Endothelial cell of umbilical vein (primary cell): ENCODE data around the gene DPP6. TPM values are rescaled to one million over a fixed set of nuclear protein-coding genes. Genes with fewer than 3 reads are reported as not detected.

Experiments
- BruUV-seq: library from RNA; stranded (reverse); fragments of 400-500 nt; replicated peaks from 2 replicates; lab custom pipeline; 2021; lab: Mats Ljungman, UMichigan
- CTCF ChIA-PET: fragments of 300-600, 350-600 bp; sonication (Branson Sonifier 250); formaldehyde crosslinking; loops from one replicate; lab custom pipeline; 2021; ENCODE audit warnings: antibody characterized with exemption, inconsistent platforms; lab: Charles Lee
- POLR2A ChIA-PET: fragments of 300-600, 350-600 bp; sonication (Branson Sonifier 250); formaldehyde crosslinking; loops from one replicate; lab custom pipeline; 2021; ENCODE audit warnings: antibody characterized with exemption, inconsistent platforms; lab: Charles Lee
- DNase-seq: peaks from one replicate; pipeline ENCODE4 v3.0.0-alpha.2; 2011; ENCODE audit warnings: low read depth, low spot score
- FAIRE-seq: peaks from 2 replicates; lab custom pipeline; 2011; peaks lifted over from hg19 to GRCh38; lab: Jason Lieb, UNC
- H2AFZ ChIP-seq: 2 replicates; pipeline ENCODE4 v1.6.0; 2012; ENCODE audit warnings: low read depth, low read length, control low read depth, inconsistent platforms
- H3K27ac ChIP-seq: 2 replicates; pipeline ENCODE4 v1.5.1; 2011; ENCODE audit warnings: low read depth, mild to moderate bottlenecking, control low read depth, low read length, moderate library complexity; ENCODE audit not compliant: insufficient read depth
- H3K27me3 ChIP-seq, 2 experiments: 2 replicates each; pipeline versions ENCODE4 v1.6.0 to v1.6.1; 2011; ENCODE audit warnings: low read length in 2 of 2, mixed read lengths in 1 of 2; ENCODE audit not compliant: control insufficient read depth in 2 of 2, insufficient read depth in 2 of 2
- H3K36me3 ChIP-seq, 2 experiments: 2 replicates in 1 of 2; 3 replicates in 1 of 2; pipeline ENCODE4 v1.5.1; 2011; ENCODE audit warnings: low read length in 2 of 2, mild to moderate bottlenecking in 1 of 2, moderate library complexity in 1 of 2; ENCODE audit not compliant: control insufficient read depth in 2 of 2, insufficient read depth in 2 of 2; ENCODE audit errors: extremely low read depth in 1 of 2
- H3K4me1 ChIP-seq: 3 replicates; pipeline ENCODE4 v1.5.1; 2011; ENCODE audit warnings: mild to moderate bottlenecking, low read length; ENCODE audit not compliant: control insufficient read depth, insufficient read depth; ENCODE audit errors: extremely low read depth
- H3K4me2 ChIP-seq: 2 replicates; pipeline ENCODE4 v1.6.1; 2011; ENCODE audit warnings: low read length, control low read depth, mixed read lengths; ENCODE audit not compliant: insufficient read depth
- H3K4me3 ChIP-seq, 3 experiments: fragments of 200-600 bp in 1 of 3; sonication (generic), shearing (Covaris generic) in 1 of 3; replicated peaks in 1 of 3; 2 replicates each; pipeline ENCODE4 v1.5.1; 2011 to 2016; ENCODE audit warnings: control low read depth in 3 of 3, low read length in 3 of 3, mild to moderate bottlenecking in 2 of 3, inconsistent platforms in 1 of 3, low read depth in 1 of 3, moderate library complexity in 1 of 3; ENCODE audit not compliant: insufficient read depth in 1 of 3
- H3K79me2 ChIP-seq: 2 replicates; pipeline ENCODE4 v1.6.0; 2012; ENCODE audit warnings: low read length, inconsistent platforms; ENCODE audit not compliant: control insufficient read depth, insufficient read depth
- H3K9ac ChIP-seq: replicated peaks from 2 replicates; pipeline ENCODE3; 2011; ENCODE audit warnings: low read length, control low read depth; ENCODE audit not compliant: insufficient read depth; ENCODE audit errors: extremely low read depth
- H3K9me1 ChIP-seq: replicated peaks from 3 replicates; pipeline ENCODE4 v1.6.0; 2011; ENCODE audit warnings: mild to moderate bottlenecking, low read length; ENCODE audit not compliant: control insufficient read depth, insufficient read depth; ENCODE audit errors: extremely low read depth
- H3K9me3 ChIP-seq: replicated peaks from 2 replicates; pipeline ENCODE4 v1.5.1; 2012; ENCODE audit warnings: low read length, inconsistent platforms; ENCODE audit not compliant: control insufficient read depth, insufficient read depth
- H4K20me1 ChIP-seq: replicated peaks from 2 replicates; pipeline ENCODE3; 2011; ENCODE audit warnings: mild to moderate bottlenecking, low read length; ENCODE audit not compliant: control insufficient read depth, insufficient read depth; ENCODE audit errors: extremely low read depth
- EZH2 ChIP-seq: IDR thresholded peaks from 2 replicates; pipeline ENCODE4 v1.6.1; 2012; ENCODE audit warnings: borderline replicate concordance, low read depth, mild to moderate bottlenecking, moderate library complexity, low read length, inconsistent platforms; ENCODE audit not compliant: severe bottlenecking
- FOS ChIP-seq: IDR thresholded peaks from 2 replicates; pipeline ENCODE4 v1.6.1; 2011; ENCODE audit warnings: mild to moderate bottlenecking, low read length, moderate library complexity, borderline replicate concordance; ENCODE audit not compliant: insufficient read depth
- GATA2 ChIP-seq: IDR thresholded peaks from 2 replicates; pipeline ENCODE4 v1.7.0; 2011; ENCODE audit warnings: low read depth, mild to moderate bottlenecking, moderate library complexity, mixed read lengths, low read length; ENCODE audit not compliant: insufficient read length, insufficient read depth
- JUN ChIP-seq: IDR thresholded peaks from 2 replicates; pipeline ENCODE4 v1.6.1; 2011; ENCODE audit warnings: borderline replicate concordance, low read depth; ENCODE audit not compliant: insufficient read length, insufficient read depth
- MAX ChIP-seq: IDR thresholded peaks from 2 replicates; pipeline ENCODE4 v1.6.1; 2011; ENCODE audit not compliant: insufficient read depth, insufficient read length
- MYC ChIP-seq: IDR thresholded peaks from one replicate; pipeline ENCODE4 v1.6.1; 2011; ENCODE audit warnings: mild to moderate bottlenecking, low read depth, low read length
- POLR2A ChIP-seq: IDR thresholded peaks from 2 replicates; pipeline ENCODE4 v1.6.1; 2012; ENCODE audit warnings: low read depth, mild to moderate bottlenecking, control low read depth, low read length
- POLR2AphosphoS5 ChIP-seq: IDR thresholded peaks from 2 replicates; pipeline ENCODE4 v1.6.1; 2012; ENCODE audit warnings: low read depth, mild to moderate bottlenecking, control low read depth, low read length, moderate library complexity; ENCODE audit not compliant: insufficient read depth
- dilution Hi-C: fragments of 300-500 bp; cut with MboI; formaldehyde crosslinking; loops from one replicate; pipeline ENCODE4 v1.15.0; 2019; ENCODE audit warnings: low sequenced_read_pairs; ENCODE audit not compliant: extremely low pct_ligation_motif_present
- intact Hi-C: fragments of 100-400 bp; cut with micrococcal nuclease; formaldehyde crosslinking; loops from one replicate; pipeline ENCODE4 v1.10.0; 2022
- polyA plus RNA-seq, 4 experiments: library from polyadenylated mRNA; depleted of rRNA in 3 of 4; stranded (reverse) in 3 of 4; unstranded in 1 of 4; fragments of >200 nt; gene quantifications; 2 replicates each; pipeline versions ENCODE4 v1.2.1 to v1.2.3, GENCODE V29; 2011 to 2012; ENCODE audit warnings: missing spikeins in 1 of 4
- total RNA-seq: library from RNA; stranded (reverse); gene quantifications from 2 replicates; pipeline ENCODE4 v1.2.3, GENCODE V29; 2021
- TF ChIP-seq, protein P1 (sequence below), 2 donors: IDR thresholded peaks; 1 replicate in 1 of 2; 2 replicates in 1 of 2; pipeline ENCODE4 v1.5.1; 2011; ENCODE audit warnings: low read length in 2 of 2, mild to moderate bottlenecking in 2 of 2, moderate library complexity in 2 of 2, control low read depth in 1 of 2, inconsistent platforms in 1 of 2, low read depth in 1 of 2; ENCODE audit not compliant: insufficient read depth in 1 of 2; ENCODE audit errors: extremely low read depth in 1 of 2

DPP6 gene
- total and polyA plus RNA-seq, 2 donors (not counting 3 experiments of a cell fraction or from before 2014, with no cell fraction given), result not detected

DNA sequence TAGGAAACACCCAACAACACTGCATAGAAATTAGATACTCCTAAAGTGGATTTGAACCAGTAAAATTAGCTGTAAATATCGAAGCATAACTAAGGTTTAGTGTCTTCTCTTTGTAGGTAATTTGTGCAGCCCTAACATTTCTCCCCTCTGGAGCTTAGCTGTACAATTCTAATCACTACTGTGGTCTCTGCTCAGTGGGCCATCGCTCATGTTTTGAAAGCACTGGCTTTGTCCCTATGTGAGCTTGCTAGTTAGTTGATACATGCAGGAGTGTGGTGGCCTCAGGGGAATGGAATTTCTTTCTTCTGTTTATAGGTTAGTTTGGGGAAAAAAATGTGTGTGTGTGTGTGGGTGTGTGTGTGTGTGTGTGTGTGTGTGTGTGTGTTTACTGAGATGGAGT, 373.1 kb downstream of the DPP6 start:
- Histone ChIP-seq H3K9ac (no peak overlapping the region), H4K20me1 (no peaks in the 10 kb centered on the region), H3K36me3 (no peaks in the 10 kb centered on the region), H3K27ac (no peak overlapping the region), H3K9me3 (peaks cover 9% of the 10 kb centered on the region), H3K79me2 (no peaks in the 10 kb centered on the region), H2AFZ (no peak overlapping the region), H3K27me3 (no peaks in the 10 kb centered on the region), H3K4me3 (no peak overlapping the region), H3K4me2 (no peak overlapping the region), H3K4me1 (no peaks in the 10 kb centered on the region), H3K9me1 (no peaks in the 10 kb centered on the region)
- FAIRE-seq (no peak), DNase-seq (no peak)
- intact Hi-C loops, result no loop called here
- dilution Hi-C loops, result no loop called here
- POLR2A ChIA-PET, result no interaction called here
- no peak for TF ChIP-seq JUN
- TF ChIP-seq, protein P1, sequence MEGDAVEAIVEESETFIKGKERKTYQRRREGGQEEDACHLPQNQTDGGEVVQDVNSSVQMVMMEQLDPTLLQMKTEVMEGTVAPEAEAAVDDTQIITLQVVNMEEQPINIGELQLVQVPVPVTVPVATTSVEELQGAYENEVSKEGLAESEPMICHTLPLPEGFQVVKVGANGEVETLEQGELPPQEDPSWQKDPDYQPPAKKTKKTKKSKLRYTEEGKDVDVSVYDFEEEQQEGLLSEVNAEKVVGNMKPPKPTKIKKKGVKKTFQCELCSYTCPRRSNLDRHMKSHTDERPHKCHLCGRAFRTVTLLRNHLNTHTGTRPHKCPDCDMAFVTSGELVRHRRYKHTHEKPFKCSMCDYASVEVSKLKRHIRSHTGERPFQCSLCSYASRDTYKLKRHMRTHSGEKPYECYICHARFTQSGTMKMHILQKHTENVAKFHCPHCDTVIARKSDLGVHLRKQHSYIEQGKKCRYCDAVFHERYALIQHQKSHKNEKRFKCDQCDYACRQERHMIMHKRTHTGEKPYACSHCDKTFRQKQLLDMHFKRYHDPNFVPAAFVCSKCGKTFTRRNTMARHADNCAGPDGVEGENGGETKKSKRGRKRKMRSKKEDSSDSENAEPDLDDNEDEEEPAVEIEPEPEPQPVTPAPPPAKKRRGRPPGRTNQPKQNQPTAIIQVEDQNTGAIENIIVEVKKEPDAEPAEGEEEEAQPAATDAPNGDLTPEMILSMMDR (IDR thresholded peaks at IDR 0.05; ENCODE audit: extremely low read depth in 1 of 2, insufficient read depth in 1 of 2, low read depth in 1 of 2, low read length in 2 of 2), result no peak
- no peak for TF ChIP-seq MYC
- TF ChIP-seq FOS, result no peak
- TF ChIP-seq GATA2, result no peak
- TF ChIP-seq MAX, result no peak
- no peak for TF ChIP-seq POLR2A
- TF ChIP-seq EZH2, result no peak
- no peak for TF ChIP-seq POLR2AphosphoS5
- CTCF ChIA-PET, result no interaction called here
- BruUV-seq, result no TSS peak
